H9 (cell line): ENCODE measurements around the gene MYH2. TPM values are rescaled to one million over a fixed set of nuclear protein-coding genes. Genes with fewer than 3 reads are reported as not detected.

Experiments used
- DNase-seq: peaks from one replicate; pipeline ENCODE4 v3.0.0-alpha.2; 2017
- H2AFZ ChIP-seq: one replicate; pipeline ENCODE4 v1.6.1; 2013; ENCODE audit warnings: mild to moderate bottlenecking, low read length, control low read depth, moderate library complexity
- H2AK5ac ChIP-seq: 2 replicates; pipeline ENCODE4 v1.6.1; 2013; ENCODE audit warnings: low read length, control low read depth, mixed read lengths; ENCODE audit not compliant: insufficient read length
- H2BK120ac ChIP-seq: one replicate; pipeline ENCODE4 v1.6.1; 2013; ENCODE audit warnings: low read depth, mild to moderate bottlenecking, low read length, control low read depth, inconsistent platforms; ENCODE audit not compliant: poor library complexity, severe bottlenecking
- H2BK12ac ChIP-seq: 2 replicates; pipeline ENCODE4 v1.6.1; 2013; ENCODE audit warnings: low read length, control low read depth, mixed read lengths, low read depth; ENCODE audit not compliant: insufficient read length
- H2BK15ac ChIP-seq: 2 replicates; pipeline ENCODE4 v1.6.1; 2013; ENCODE audit warnings: low read depth, low read length, control low read depth
- H2BK20ac ChIP-seq: one replicate; pipeline ENCODE4 v1.6.1; 2013; ENCODE audit warnings: low read depth, mild to moderate bottlenecking, low read length, control low read depth, inconsistent platforms; ENCODE audit not compliant: poor library complexity, severe bottlenecking
- H2BK5ac ChIP-seq: 2 replicates; pipeline ENCODE4 v1.6.1; 2013; ENCODE audit warnings: low read length, control low read depth, mixed read lengths; ENCODE audit not compliant: insufficient read length
- H3K14ac ChIP-seq: 2 replicates; pipeline ENCODE4 v1.6.1; 2013; ENCODE audit warnings: low read length, control low read depth; ENCODE audit not compliant: insufficient read depth
- H3K18ac ChIP-seq: 2 replicates; pipeline ENCODE4 v1.6.1; 2013; ENCODE audit warnings: low read depth, mild to moderate bottlenecking, mixed read lengths, low read length, control low read depth; ENCODE audit not compliant: insufficient read length
- H3K23ac ChIP-seq: 2 replicates; pipeline ENCODE4 v1.6.1; 2013; ENCODE audit warnings: low read length, control low read depth, mixed read lengths, low read depth; ENCODE audit not compliant: insufficient read length
- H3K23me2 ChIP-seq: 2 replicates; pipeline ENCODE4 v1.6.1; 2013; ENCODE audit warnings: low read depth, mild to moderate bottlenecking, mixed read lengths, low read length, control low read depth; ENCODE audit not compliant: insufficient read length, poor library complexity, severe bottlenecking
- H3K27ac ChIP-seq: 2 replicates; pipeline ENCODE4 v1.5.1; 2013; ENCODE audit warnings: low read length, control low read depth, mixed read lengths, low read depth; ENCODE audit not compliant: insufficient read length
- H3K27me3 ChIP-seq: 2 replicates; pipeline ENCODE4 v1.6.1; 2013; ENCODE audit warnings: low read length, control low read depth, inconsistent platforms; ENCODE audit not compliant: insufficient read depth
- H3K4ac ChIP-seq: 2 replicates; pipeline ENCODE4 v1.6.1; 2013; ENCODE audit warnings: low read depth, mild to moderate bottlenecking, control low read depth, inconsistent platforms, low read length, moderate library complexity
- H3K4me1 ChIP-seq: 2 replicates; pipeline ENCODE4 v1.6.1; 2013; ENCODE audit warnings: low read length, control low read depth, inconsistent platforms; ENCODE audit not compliant: insufficient read depth
- H3K4me2 ChIP-seq: 2 replicates; pipeline ENCODE4 v1.6.1; 2013; ENCODE audit warnings: low read length, control low read depth, mixed read lengths; ENCODE audit not compliant: insufficient read length, insufficient read depth
- H3K56ac ChIP-seq: 2 replicates; pipeline ENCODE4 v1.6.1; 2013; ENCODE audit warnings: low read depth, mild to moderate bottlenecking, mixed read lengths, low read length, control low read depth; ENCODE audit not compliant: insufficient read length
- H3K79me1 ChIP-seq: 2 replicates; pipeline ENCODE4 v1.6.1; 2013; ENCODE audit warnings: low read depth, mild to moderate bottlenecking, moderate library complexity, low read length, control low read depth, inconsistent platforms; ENCODE audit not compliant: insufficient read depth, poor library complexity, severe bottlenecking
- H3K79me2 ChIP-seq: 2 replicates; pipeline ENCODE4 v1.6.1; 2013; ENCODE audit warnings: low read length, control low read depth, inconsistent platforms; ENCODE audit not compliant: insufficient read depth
- H3K9ac ChIP-seq: 2 replicates; pipeline ENCODE4 v1.6.1; 2013; ENCODE audit warnings: low read length, control low read depth, mixed read lengths; ENCODE audit not compliant: insufficient read length; ENCODE audit errors: extremely low read depth
- H3K9me3 ChIP-seq: one replicate; pipeline ENCODE4 v1.6.1; 2013; ENCODE audit warnings: low read depth, low read length, inconsistent platforms; ENCODE audit not compliant: control insufficient read depth
- H3T11ph ChIP-seq: one replicate; pipeline ENCODE4 v1.6.1; 2013; ENCODE audit warnings: mild to moderate bottlenecking, low read length, control low read depth, inconsistent platforms
- H4K20me1 ChIP-seq: one replicate; pipeline ENCODE4 v1.6.1; 2013; ENCODE audit not compliant: control insufficient read depth, insufficient read length, insufficient read depth
- H4K5ac ChIP-seq: 2 replicates; pipeline ENCODE4 v1.6.1; 2013; ENCODE audit warnings: low read depth, mild to moderate bottlenecking, mixed read lengths, low read length, control low read depth; ENCODE audit not compliant: insufficient read length
- H4K8ac ChIP-seq: replicated peaks from 2 replicates; pipeline ENCODE4 v1.6.1; 2013; ENCODE audit warnings: low read length, control low read depth, mixed read lengths, low read depth; ENCODE audit not compliant: insufficient read length
- H4K91ac ChIP-seq: 2 replicates; pipeline ENCODE4 v1.6.1; 2013; ENCODE audit warnings: low read depth, mild to moderate bottlenecking, moderate library complexity, mixed read lengths, low read length, control low read depth; ENCODE audit not compliant: insufficient read length
- H3K27ac Mint-ChIP-seq, 3 experiments: 2 replicates in 2 of 3; 3 replicates in 1 of 3; pipeline ENCODE4 v1.8.0; 2020 to 2021; ENCODE audit warnings: mixed read lengths in 3 of 3, mild to moderate bottlenecking in 1 of 3, moderate library complexity in 1 of 3
- H3K27me3 Mint-ChIP-seq: 2 replicates; pipeline ENCODE4 v1.8.0; 2021; ENCODE audit warnings: low read depth, mild to moderate bottlenecking, moderate library complexity, mixed read lengths
- H3K36me3 Mint-ChIP-seq, 3 experiments: 2 replicates in 2 of 3; 3 replicates in 1 of 3; pipeline ENCODE4 v1.8.0; 2020 to 2021; ENCODE audit warnings: low read depth in 3 of 3, mixed read lengths in 3 of 3; ENCODE audit not compliant: insufficient read depth in 1 of 3
- H3K4me1 Mint-ChIP-seq, 2 experiments: 2 replicates each; pipeline ENCODE4 v1.8.0; 2020; ENCODE audit warnings: mixed read lengths in 2 of 2
- H3K4me3 Mint-ChIP-seq, 2 experiments: 2 replicates in 1 of 2; 3 replicates in 1 of 2; pipeline ENCODE4 v1.8.0; 2020 to 2021; ENCODE audit warnings: mild to moderate bottlenecking in 2 of 2, mixed read lengths in 2 of 2, moderate library complexity in 1 of 2
- H3K9me3 Mint-ChIP-seq, 2 experiments: 2 replicates in 1 of 2; 3 replicates in 1 of 2; pipeline ENCODE4 v1.8.0; 2020; ENCODE audit warnings: mild to moderate bottlenecking in 2 of 2, mixed read lengths in 2 of 2, moderate library complexity in 1 of 2
- WGBS: extraction: QIAGEN DNeasy Blood & Tissue Kit; methylation state at CpG from one replicate; pipeline ENCODE4 v1.1.7; 2013; ENCODE audit warnings: missing lambda C conversion rate, low lambda C conversion rate, mixed read lengths; ENCODE audit not compliant: insufficient read length; ENCODE audit errors: extremely low coverage; 5-methylcytosine and 5-hydroxymethylcytosine counted together
- total RNA-seq: library from RNA; stranded (reverse); gene quantifications from 2 replicates; pipeline ENCODE4 v1.2.1, GENCODE V29; 2021
- TF ChIP-seq, protein P1 (sequence below): fragments of 200-600 bp; sonication (generic); conservative IDR thresholded peaks from 3 replicates; pipeline ENCODE4 v1.8.0; 2021; ENCODE audit warnings: antibody characterized with exemption, mild to moderate bottlenecking

MYH2 gene
- total RNA-seq, 1 experiment from 2014 or later, result 0.68 TPM

DNA sequence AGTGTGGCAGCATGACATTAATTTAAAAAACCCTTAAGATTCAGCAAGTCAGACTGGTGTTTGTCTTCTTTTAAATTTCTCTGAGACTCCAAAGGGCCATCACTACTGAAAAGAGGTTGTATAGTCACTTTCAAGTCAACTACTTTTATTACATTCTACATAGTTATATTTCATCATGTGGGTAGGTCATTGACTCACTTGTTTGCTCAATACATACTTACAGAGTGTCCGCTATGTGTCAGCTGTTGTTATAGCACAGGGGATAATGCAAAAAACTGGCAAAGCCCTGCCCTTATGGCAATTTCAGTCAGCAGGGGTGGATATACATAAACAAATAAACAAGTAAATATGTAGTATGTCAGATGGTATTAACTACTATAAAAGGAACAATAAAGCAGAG lies 77.6 kb downstream of the MYH2 start:
- Histone ChIP-seq H4K8ac (no peak overlapping the region), H3K23ac (no peak overlapping the region), H2BK20ac (no peak overlapping the region), H3K9me3 (no peaks in the 10 kb centered on the region), H3K56ac (no peak overlapping the region), H3K23me2 (no peaks in the 10 kb centered on the region), H3K79me1 (no peaks in the 10 kb centered on the region), H3K9ac (no peak overlapping the region), H2BK15ac (no peak overlapping the region), H2BK120ac (no peak overlapping the region), H4K5ac (no peak overlapping the region), H2AFZ (no peak overlapping the region), H2AK5ac (no peak overlapping the region), H2BK12ac (no peak overlapping the region), H3K79me2 (no peaks in the 10 kb centered on the region), H3K14ac (no peak overlapping the region), H3K27me3 (no peaks in the 10 kb centered on the region), H4K91ac (no peak overlapping the region), H3K4ac (no peak overlapping the region), H3K27ac (no peak overlapping the region), H4K20me1 (no peaks in the 10 kb centered on the region), H3T11ph (no peak overlapping the region), H3K18ac (no peak overlapping the region), H2BK5ac (no peak overlapping the region), H3K4me1 (no peaks in the 10 kb centered on the region), H3K4me2 (no peak overlapping the region)
- no peaks in the 10 kb centered on the region for H3K36me3 Mint-ChIP-seq
- no peak overlapping the region for H3K27ac Mint-ChIP-seq
- TF ChIP-seq, protein P1, sequence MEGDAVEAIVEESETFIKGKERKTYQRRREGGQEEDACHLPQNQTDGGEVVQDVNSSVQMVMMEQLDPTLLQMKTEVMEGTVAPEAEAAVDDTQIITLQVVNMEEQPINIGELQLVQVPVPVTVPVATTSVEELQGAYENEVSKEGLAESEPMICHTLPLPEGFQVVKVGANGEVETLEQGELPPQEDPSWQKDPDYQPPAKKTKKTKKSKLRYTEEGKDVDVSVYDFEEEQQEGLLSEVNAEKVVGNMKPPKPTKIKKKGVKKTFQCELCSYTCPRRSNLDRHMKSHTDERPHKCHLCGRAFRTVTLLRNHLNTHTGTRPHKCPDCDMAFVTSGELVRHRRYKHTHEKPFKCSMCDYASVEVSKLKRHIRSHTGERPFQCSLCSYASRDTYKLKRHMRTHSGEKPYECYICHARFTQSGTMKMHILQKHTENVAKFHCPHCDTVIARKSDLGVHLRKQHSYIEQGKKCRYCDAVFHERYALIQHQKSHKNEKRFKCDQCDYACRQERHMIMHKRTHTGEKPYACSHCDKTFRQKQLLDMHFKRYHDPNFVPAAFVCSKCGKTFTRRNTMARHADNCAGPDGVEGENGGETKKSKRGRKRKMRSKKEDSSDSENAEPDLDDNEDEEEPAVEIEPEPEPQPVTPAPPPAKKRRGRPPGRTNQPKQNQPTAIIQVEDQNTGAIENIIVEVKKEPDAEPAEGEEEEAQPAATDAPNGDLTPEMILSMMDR, result no peak
- DNase-seq, result no peak
- H3K4me3 Mint-ChIP-seq, result no peak overlapping the region
- H3K9me3 Mint-ChIP-seq, result no peaks in the 10 kb centered on the region
- H3K27me3 Mint-ChIP-seq, result no peaks in the 10 kb centered on the region
- H3K4me1 Mint-ChIP-seq, result no peaks in the 10 kb centered on the region
- WGBS, result no CpG with 5 or more reads among the region's 1 CpG

Other genes with a start within 250 kb of the MYH2 start
- not detected in 2 replicates for gene MYH13, start 176.7 kb downstream of the MYH2 start, total RNA-seq
- gene MYH8, start 127.7 kb downstream of the MYH2 start, total RNA-seq, result not detected in 2 replicates
- not detected in 2 replicates for gene MYH4, start 80.1 kb downstream of the MYH2 start, total RNA-seq
- gene MYH1, start 31.1 kb downstream of the MYH2 start, total RNA-seq, result not detected in 2 replicates
- gene MYH3, start 107.7 kb upstream of the MYH2 start, total RNA-seq, result 1.9 and 2.9 TPM in 2 replicates
- gene SCO1, start 147.9 kb upstream of the MYH2 start, total RNA-seq, result 60.3 and 63.6 TPM in 2 replicates
- 5.1 and 7.1 TPM in 2 replicates for gene ADPRM, start 147.9 kb upstream of the MYH2 start, total RNA-seq
- 6.1 and 7.1 TPM in 2 replicates for gene TMEM220, start 180.4 kb upstream of the MYH2 start, total RNA-seq